Purkinje cell (primary cell): Measurements from ENCODE around the gene EFNB2. TPM values are rescaled to one million over a fixed set of nuclear protein-coding genes. Genes with fewer than 3 reads are reported as not detected.

Experiments used
- polyA plus RNA-seq: library from polyadenylated mRNA; unstranded; fragments of >200 nt; fragmentation: Nextera tagmentation; gene quantifications from 2 replicates; pipeline ENCODE4 v1.2.1, GENCODE V29; 2014

EFNB2 gene
- 1.5 and 6.6 TPM in 2 replicates for polyA plus RNA-seq

GRCh38 chr13:106535552-106536243 lies at the start of gene EFNB2:
TSS of gene EFNB2 (minus strand) at chr13:106535662. CDS start at chr13:106534964, 698 bp downstream.

GRCh38 chr13:106567474-106568298 lies 32.2 kb upstream of the EFNB2 start, which contains the start of gene ARGLU1:
TSS of gene ARGLU1 (minus strand) at chr13:106568137. CDS start at chr13:106567919, 218 bp downstream.

Other genes with a start within 250 kb of the EFNB2 start
- gene ARGLU1, start 32.5 kb upstream of the EFNB2 start, polyA plus RNA-seq, result 100 and 107 TPM in 2 replicates